ENCODE measurements around the gene RUBCNL. TPM values are rescaled to one million over a fixed set of nuclear protein-coding genes. Genes with fewer than 3 reads are reported as not detected.

RUBCNL gene
- polyA plus RNA-seq, 3 donors = 1.5 to 14.5 (median 2.8) TPM

DNA sequence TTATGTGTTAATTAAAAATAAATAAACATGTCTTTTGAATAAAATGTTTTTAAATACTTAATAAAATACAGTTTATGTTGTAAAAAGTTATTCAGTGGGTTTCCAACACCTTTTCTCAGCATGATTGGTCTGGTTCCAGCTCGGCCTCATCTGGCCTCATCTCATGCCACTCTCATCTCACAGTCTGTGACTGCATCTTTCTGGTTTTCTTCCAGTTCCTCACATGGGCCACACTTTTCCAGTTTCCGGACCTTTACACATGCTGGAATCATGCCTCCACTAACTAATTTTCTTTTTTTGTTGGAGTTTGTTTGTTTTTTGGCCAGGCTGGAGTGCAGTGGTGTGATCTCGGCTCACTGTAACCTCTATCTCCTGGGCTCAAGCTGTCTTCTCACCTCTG lies 82.5 kb downstream of the RUBCNL start:
- peaks cover 26% of the 10 kb centered on the region for H3K4me1 Mint-ChIP-seq
- TF ChIP-seq, protein P1, sequence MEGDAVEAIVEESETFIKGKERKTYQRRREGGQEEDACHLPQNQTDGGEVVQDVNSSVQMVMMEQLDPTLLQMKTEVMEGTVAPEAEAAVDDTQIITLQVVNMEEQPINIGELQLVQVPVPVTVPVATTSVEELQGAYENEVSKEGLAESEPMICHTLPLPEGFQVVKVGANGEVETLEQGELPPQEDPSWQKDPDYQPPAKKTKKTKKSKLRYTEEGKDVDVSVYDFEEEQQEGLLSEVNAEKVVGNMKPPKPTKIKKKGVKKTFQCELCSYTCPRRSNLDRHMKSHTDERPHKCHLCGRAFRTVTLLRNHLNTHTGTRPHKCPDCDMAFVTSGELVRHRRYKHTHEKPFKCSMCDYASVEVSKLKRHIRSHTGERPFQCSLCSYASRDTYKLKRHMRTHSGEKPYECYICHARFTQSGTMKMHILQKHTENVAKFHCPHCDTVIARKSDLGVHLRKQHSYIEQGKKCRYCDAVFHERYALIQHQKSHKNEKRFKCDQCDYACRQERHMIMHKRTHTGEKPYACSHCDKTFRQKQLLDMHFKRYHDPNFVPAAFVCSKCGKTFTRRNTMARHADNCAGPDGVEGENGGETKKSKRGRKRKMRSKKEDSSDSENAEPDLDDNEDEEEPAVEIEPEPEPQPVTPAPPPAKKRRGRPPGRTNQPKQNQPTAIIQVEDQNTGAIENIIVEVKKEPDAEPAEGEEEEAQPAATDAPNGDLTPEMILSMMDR (IDR thresholded peaks at IDR 0.05) = no peak
- peak overlapping the region in 5 of 7 donors; percentile 54 to 84 (median 66) for H3K27ac Mint-ChIP-seq
- Histone ChIP-seq H3K9ac (ENCODE audit: insufficient read depth, low read length, poor library complexity, severe bottlenecking) (no peak overlapping the region), H3K4me2 (replicated peaks; ENCODE audit: extremely low read depth, low read length, poor library complexity, severe bottlenecking) (no peak overlapping the region), H3K4me1 (ENCODE audit: control insufficient read depth in 1 of 2, insufficient read depth in 2 of 2, low read length in 2 of 2) (peaks cover 14 to 19% of the 10 kb centered on the region in 2 donors), H4K20me1 (ENCODE audit: insufficient read depth, low read length) (no peaks in the 10 kb centered on the region), H3K27me3 (ENCODE audit: control insufficient read depth in 2 of 2, insufficient read depth in 2 of 2, low read length in 2 of 2) (no peaks in the 10 kb centered on the region), H3K79me2 (ENCODE audit: insufficient read depth, low read length) (no peaks in the 10 kb centered on the region), H3K9me3 (replicated peaks in 1 of 2; ENCODE audit: control insufficient read depth in 1 of 2, insufficient read depth in 1 of 2, low read length in 2 of 2) (peaks cover 0 to 4% of the 10 kb centered on the region in 2 donors), H3K4me3 (replicated peaks in 1 of 3; ENCODE audit: low read depth in 2 of 3, low read length in 3 of 3) (no peak overlapping the region), H2AFZ (ENCODE audit: insufficient read depth, low read depth, low read length, poor library complexity, severe bottlenecking) (no peak overlapping the region), H3K27ac (ENCODE audit: low read depth in 1 of 2, low read length in 2 of 2) (no peak overlapping the region), H3K36me3 (replicated peaks in 1 of 2; ENCODE audit: control insufficient read depth in 1 of 2, insufficient read depth in 2 of 2, low read length in 2 of 2) (no peaks in the 10 kb centered on the region)
- H3K9me3 Mint-ChIP-seq = peaks cover 6 to 17% (median 12%) of the 10 kb centered on the region in 7 donors
- intact Hi-C loops (cut with micrococcal nuclease) = no loop called here
- no peak for DNase-seq
- H3K27me3 Mint-ChIP-seq (ENCODE audit: low read depth in 3 of 3) = peaks cover 0 to 4% (median 0%) of the 10 kb centered on the region in 3 donors
- peak overlapping the region in 1 of 2 donors; percentile 21 for H3K4me3 Mint-ChIP-seq
- peaks cover 0 to 5% of the 10 kb centered on the region in 2 donors for H3K36me3 Mint-ChIP-seq
- WGBS (ENCODE audit: insufficient coverage) = no CpG with 5 or more reads among the region's 3 CpGs

DNA sequence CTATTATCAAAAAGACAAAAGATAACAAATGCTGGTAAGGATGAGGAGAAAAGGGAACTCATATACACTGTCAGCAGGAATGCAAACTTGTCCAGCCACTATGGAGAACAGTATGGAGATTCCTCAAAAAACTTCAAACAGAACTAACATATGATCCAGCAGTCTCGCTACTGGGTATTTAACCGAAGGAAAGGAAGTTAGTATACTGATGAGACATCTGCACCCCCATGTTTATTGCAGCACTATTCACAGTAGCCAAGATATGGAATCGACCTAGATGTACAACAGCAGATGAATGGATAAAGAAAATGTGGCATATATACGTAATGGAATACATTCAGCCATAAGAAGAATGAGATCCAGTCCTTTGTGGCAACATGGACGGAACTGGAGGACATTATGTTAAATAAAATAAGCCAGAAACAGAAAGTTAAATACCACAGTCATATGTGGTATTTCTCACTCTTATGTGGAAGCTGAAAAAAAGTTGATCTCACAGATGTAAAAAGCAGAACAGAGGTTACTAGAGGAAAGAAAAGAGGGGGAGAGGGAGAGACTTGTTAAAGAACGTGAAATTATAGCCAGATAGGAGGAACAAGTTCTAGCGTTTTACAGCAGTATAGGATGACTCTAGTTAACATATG lies 83.2 kb downstream of the RUBCNL start:
- peak overlapping the region; percentile 46 to 68 for H3K4me3 Mint-ChIP-seq
- TF ChIP-seq, protein P1 (IDR thresholded peaks at IDR 0.05) = no peak
- peaks cover 5 to 22% (median 15%) of the 10 kb centered on the region in 7 donors for H3K9me3 Mint-ChIP-seq
- peak overlapping the region; percentile 3 to 49 (median 22) for H3K4me3 ChIP-seq (replicated peaks in 1 of 3; ENCODE audit: low read depth in 2 of 3, low read length in 3 of 3)
- no peaks in the 10 kb centered on the region for H3K36me3 ChIP-seq (replicated peaks in 1 of 2; ENCODE audit: control insufficient read depth in 1 of 2, insufficient read depth in 2 of 2, low read length in 2 of 2)
- no peaks in the 10 kb centered on the region for H3K27me3 ChIP-seq (ENCODE audit: control insufficient read depth in 2 of 2, insufficient read depth in 2 of 2, low read length in 2 of 2)
- H3K27ac Mint-ChIP-seq = peak overlapping the region; percentile 70 to 86 (median 79)
- H3K4me1 ChIP-seq (ENCODE audit: control insufficient read depth in 1 of 2, insufficient read depth in 2 of 2, low read length in 2 of 2) = peaks cover 14 to 19% of the 10 kb centered on the region in 2 donors
- peak; percentile 39 to 70 (median 65) for DNase-seq
- H3K79me2 ChIP-seq (ENCODE audit: insufficient read depth, low read length) = no peaks in the 10 kb centered on the region
- H3K9ac ChIP-seq (ENCODE audit: insufficient read depth, low read length, poor library complexity, severe bottlenecking) = no peak overlapping the region
- H2AFZ ChIP-seq (ENCODE audit: insufficient read depth, low read depth, low read length, poor library complexity, severe bottlenecking) = peak overlapping the region; percentile 25
- H3K4me1 Mint-ChIP-seq = peaks cover 26% of the 10 kb centered on the region
- H3K36me3 Mint-ChIP-seq = peaks cover 0 to 5% of the 10 kb centered on the region in 2 donors
- peaks cover 0 to 4% (median 0%) of the 10 kb centered on the region in 3 donors for H3K27me3 Mint-ChIP-seq (ENCODE audit: low read depth in 3 of 3)
- H3K9me3 ChIP-seq (replicated peaks in 1 of 2; ENCODE audit: control insufficient read depth in 1 of 2, insufficient read depth in 1 of 2, low read length in 2 of 2) = peaks cover 0 to 4% of the 10 kb centered on the region in 2 donors
- H4K20me1 ChIP-seq (ENCODE audit: insufficient read depth, low read length) = no peaks in the 10 kb centered on the region
- no CpG with 5 or more reads among the region's 7 CpGs for WGBS (ENCODE audit: insufficient coverage)
- intact Hi-C loops (cut with micrococcal nuclease) = no loop called here
- peak overlapping the region; percentile 50 for H3K4me2 ChIP-seq (replicated peaks; ENCODE audit: extremely low read depth, low read length, poor library complexity, severe bottlenecking)
- peak overlapping the region in 1 of 2 donors; percentile 76 for H3K27ac ChIP-seq (ENCODE audit: low read depth in 1 of 2, low read length in 2 of 2)

All from CD14-positive monocyte (primary cell).